ENCODE data around the gene POLD3. TPM values are rescaled to one million over a fixed set of nuclear protein-coding genes. Genes with fewer than 3 reads are reported as not detected.
"Not testable (repeated sequence)": the region's sequence is repeated elsewhere in the genome, so short reads cannot be mapped to it uniquely, and the experiment has no call there.

Gene POLD3
- total RNA-seq, 2 experiments from 2014 or later = 58.1 to 59.5 TPM

GRCh38 chr11:74579577-74580270 lies 12.7 kb upstream of the POLD3 start:
- POLR2A ChIA-PET = no interaction called here
- CTCF ChIA-PET = no interaction called here

- CTCF ChIA-PET = no interaction called here
- POLR2A ChIA-PET = no interaction called here
Observed at GRCh38 chr11:74581954-74582547, 10.3 kb upstream of the POLD3 start.

- ChIA-PET CTCF (no interaction called here), POLR2A (no interaction called here)
Observed at GRCh38 chr11:74583024-74583624, 9.3 kb upstream of the POLD3 start.

- CTCF ChIA-PET, POLR2A ChIA-PET: not testable (repeated sequence)
Observed at GRCh38 chr11:74590492-74590891, 1.9 kb upstream of the POLD3 start.

- ChIA-PET POLR2A (interaction anchor here (1.3 kb wide), 1 partner anchor 99 kb away, joined by 17 read pairs; the partner anchor contains the start of gene LIPT2), CTCF (interaction anchor here (0.6 to 1.1 kb wide), 3 partner anchors 16 to 360 kb away, joined by 3 to 5 read pairs (median 3); partner anchors contain the start of gene LIPT2)
Observed at GRCh38 chr11:74592063-74592440, 330 bp upstream of the POLD3 start.

GRCh38 chr11:74593463-74593862 lies 1.1 kb downstream of the POLD3 start:
- POLR2A ChIA-PET = interaction anchor here (0.5 kb wide), 1 partner anchor 118 kb away, joined by 4 read pairs; no protein-coding TSS in a partner anchor
- CTCF ChIA-PET = no interaction called here

- CTCF ChIA-PET = no interaction called here
- POLR2A ChIA-PET = no interaction called here
Observed at GRCh38 chr11:74602637-74603556, 10.5 kb downstream of the POLD3 start.

- ChIA-PET POLR2A (no interaction called here), CTCF (no interaction called here)
Observed at GRCh38 chr11:74603845-74604244, 11.5 kb downstream of the POLD3 start.

- POLR2A ChIA-PET = no interaction called here
Observed at GRCh38 chr11:74604311-74604710, 11.9 kb downstream of the POLD3 start.

GRCh38 chr11:74605403-74605802 lies 13.0 kb downstream of the POLD3 start:
- ChIA-PET CTCF (no interaction called here), POLR2A (no interaction called here)

More at GRCh38 chr11:74604311-74604710, 11.9 kb downstream of the POLD3 start:
- CTCF ChIA-PET = no interaction called here

- CTCF ChIA-PET = interaction anchor here (1.3 kb wide), 1 partner anchor 16 kb away, joined by 3 read pairs; the partner anchor contains the start of gene POLD3
- POLR2A ChIA-PET = no interaction called here
Observed at GRCh38 chr11:74608431-74608830, 16.0 kb downstream of the POLD3 start.

- POLR2A ChIA-PET = no interaction called here
Observed at GRCh38 chr11:74611369-74611861, 19.0 kb downstream of the POLD3 start.

GRCh38 chr11:74612877-74613276 lies 20.5 kb downstream of the POLD3 start:
- POLR2A ChIA-PET = no interaction called here
- CTCF ChIA-PET = no interaction called here

More at GRCh38 chr11:74611369-74611861, 19.0 kb downstream of the POLD3 start:
- CTCF ChIA-PET = no interaction called here

GRCh38 chr11:74615311-74615710 lies 22.9 kb downstream of the POLD3 start:
- CTCF ChIA-PET = no interaction called here
- POLR2A ChIA-PET = no interaction called here

GRCh38 chr11:74615988-74616387 lies 23.6 kb downstream of the POLD3 start:
- CTCF ChIA-PET = no interaction called here
- POLR2A ChIA-PET = no interaction called here

- ChIA-PET POLR2A (no interaction called here), CTCF (interaction anchor here (1.4 kb wide), 1 partner anchor 19 kb away, joined by 3 read pairs; no protein-coding TSS in a partner anchor)
Observed at GRCh38 chr11:74620531-74620930, 28.1 kb downstream of the POLD3 start.

GRCh38 chr11:74626130-74626529 lies 33.7 kb downstream of the POLD3 start:
- ChIA-PET POLR2A (no interaction called here), CTCF (no interaction called here)

GRCh38 chr11:74626604-74627003 lies 34.2 kb downstream of the POLD3 start:
- POLR2A ChIA-PET = no interaction called here
- CTCF ChIA-PET = no interaction called here

- POLR2A ChIA-PET = no interaction called here
- CTCF ChIA-PET = no interaction called here
Observed at GRCh38 chr11:74627381-74627780, 35.0 kb downstream of the POLD3 start.

- POLR2A ChIA-PET = no interaction called here
- CTCF ChIA-PET = no interaction called here
Observed at GRCh38 chr11:74630043-74630442, 37.7 kb downstream of the POLD3 start.

Measured in activated CD8-positive, alpha-beta memory T cell treated with anti-CD3 and anti-CD28 coated beads for 36 hours (primary cell).